GM18508 (cell line): ENCODE results near the gene SPECC1L.

Experiments used
- ATAC-seq: cut with Tn5 transposase; IDR thresholded peaks from one replicate; pipeline ENCODE4 v1.9.1; 2021; ENCODE audit warnings: moderate number of reproducible peaks; ENCODE audit not compliant: insufficient read depth, unreplicated experiment

Gene SPECC1L

DNA sequence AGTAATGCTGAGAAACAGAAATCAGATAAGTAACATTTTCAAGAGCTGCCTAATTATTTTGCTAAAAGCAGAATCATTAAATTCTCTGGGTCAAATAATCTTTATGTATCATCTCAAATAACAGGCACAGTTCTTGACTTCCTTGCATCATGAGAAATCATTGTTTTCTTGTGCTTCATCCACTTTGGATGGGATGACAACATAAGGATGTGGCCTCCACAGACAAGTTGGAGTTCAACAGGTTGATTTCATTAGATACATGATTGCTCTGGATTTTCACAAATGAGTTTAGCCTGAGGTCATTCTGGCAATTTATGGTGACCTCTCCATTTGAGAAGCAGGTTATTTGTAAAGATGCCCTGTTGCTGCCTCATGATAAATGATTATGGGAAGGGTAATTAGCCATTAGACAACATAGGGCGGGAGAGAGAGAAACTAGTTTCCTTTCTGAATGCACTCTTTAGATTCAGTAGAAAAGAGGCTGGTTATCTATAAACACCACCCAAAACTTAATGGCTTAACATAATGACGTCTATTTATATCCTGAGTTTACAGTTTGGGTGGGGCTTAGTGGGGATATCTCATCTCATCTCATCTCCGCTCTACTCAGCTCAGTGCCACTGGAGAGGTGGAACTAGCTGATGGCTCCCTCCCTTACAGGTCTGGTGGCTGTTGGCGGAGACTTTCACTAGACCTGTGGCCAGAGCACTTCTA is 121.7 kb downstream of the SPECC1L start:
- ATAC-seq: no peak

DNA sequence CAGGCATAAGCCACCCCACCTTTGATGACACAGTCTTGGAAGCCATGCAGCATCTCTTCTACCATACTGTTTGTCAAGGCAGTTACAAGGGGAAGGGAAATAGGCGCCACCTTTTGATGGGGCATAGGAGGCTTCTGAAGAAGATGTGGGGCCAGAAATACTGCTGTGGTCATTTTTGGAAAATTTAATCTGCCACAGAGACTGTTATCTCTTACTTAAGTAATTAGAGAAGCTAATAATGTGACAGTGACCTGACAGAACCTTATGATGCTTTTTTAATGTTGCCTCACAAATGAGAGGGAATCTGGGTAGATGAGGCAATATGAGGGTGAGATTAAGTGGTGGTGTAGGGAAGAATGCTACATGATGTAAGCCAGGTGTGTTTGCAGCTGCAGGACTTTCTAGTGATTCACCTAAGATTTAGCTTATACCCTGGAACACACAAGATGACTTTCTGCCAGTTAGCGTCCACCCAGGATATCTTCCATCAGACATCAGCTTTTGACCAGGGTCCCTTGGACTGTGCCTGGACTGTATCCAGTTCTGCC is 122.5 kb downstream of the SPECC1L start:
- no peak for ATAC-seq

DNA sequence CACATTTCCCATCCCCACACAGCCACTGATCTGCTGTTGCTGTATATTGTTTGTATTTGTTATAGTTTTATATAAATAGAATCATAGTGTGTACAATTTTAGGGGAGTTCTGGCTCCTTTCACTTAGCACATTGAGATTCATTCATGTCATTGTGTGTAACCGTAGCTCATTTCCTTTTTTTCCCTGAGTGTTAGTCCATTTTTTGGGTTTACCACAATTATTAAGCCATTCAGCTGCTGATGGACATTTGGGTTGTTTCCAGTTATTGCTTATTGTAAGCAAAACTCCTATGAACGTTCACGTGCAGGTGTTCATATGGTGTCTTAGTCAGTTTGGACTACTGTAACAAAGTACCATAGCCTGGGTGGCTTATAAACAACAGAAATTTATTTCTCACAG is 123.2 kb downstream of the SPECC1L start:
- no peak for ATAC-seq

DNA sequence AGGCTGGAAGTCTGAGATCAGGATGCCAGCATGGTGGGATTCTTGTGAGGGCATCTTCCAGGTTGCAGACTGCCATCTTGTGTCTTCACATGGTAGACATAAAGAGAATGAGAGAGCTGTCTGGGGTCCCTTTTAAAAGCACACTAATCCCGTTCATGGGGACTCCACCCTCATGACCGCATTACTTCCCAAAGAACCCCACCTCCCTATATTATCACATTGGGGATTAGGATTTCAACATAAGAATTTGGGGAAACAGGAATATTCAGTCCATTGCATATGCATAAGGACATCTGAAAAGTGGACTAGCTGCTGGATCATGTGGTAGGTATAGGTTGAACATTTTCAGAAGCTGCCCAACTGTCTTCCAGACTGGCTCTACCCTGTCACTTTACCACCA is 123.6 kb downstream of the SPECC1L start:
- ATAC-seq: no peak

DNA sequence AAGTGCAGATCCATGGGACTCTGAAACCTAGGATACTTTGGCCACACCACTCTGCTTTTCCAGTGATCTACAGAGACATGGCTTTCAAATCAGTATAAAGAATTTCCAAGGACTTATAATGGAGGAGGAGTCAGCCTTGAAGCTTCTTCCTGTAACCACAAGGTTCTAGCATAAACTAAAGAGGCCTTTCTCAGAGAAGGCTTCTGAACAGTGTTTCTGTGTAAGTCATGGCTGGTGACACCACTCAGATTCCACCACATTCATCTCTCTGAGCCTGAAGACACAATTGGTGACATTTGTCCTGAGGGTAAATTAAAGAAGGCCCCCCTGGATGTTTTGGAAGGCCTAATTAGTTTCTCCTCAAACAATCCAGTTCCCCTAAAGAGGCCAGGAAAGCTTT is 127.8 kb downstream of the SPECC1L start:
- ATAC-seq: no peak

DNA sequence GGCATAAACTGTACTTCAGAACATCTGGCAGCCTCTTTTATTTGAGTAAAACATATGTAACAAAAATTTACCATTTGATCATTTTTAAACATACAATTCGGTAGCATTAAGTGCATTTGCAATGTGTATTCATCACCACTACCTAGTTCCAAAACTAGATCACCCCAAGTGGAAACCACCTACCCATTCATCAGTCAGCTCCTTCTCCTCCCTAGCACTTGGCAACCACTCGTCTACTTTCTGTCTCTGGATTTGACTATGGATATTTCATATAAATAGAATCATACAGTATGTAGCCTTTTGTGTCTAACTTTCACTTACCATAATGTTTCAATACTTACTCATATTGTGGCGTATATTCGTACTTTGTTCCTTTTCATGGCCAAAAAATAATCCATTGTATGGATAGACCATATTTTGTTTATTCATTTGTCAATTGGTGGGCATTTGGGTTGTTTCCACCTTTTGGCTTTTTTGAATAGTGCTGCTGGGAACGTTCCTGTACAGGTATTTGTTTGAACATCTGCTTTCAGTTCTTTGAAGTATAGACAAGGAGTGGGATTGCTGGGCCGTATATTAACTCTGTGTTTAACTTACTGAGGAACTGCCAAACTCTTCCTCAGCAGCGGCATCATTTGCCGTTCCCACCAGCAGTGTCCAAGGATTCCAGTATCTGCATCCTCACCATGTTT is 129.5 kb downstream of the SPECC1L start:
- ATAC-seq: no peak

DNA sequence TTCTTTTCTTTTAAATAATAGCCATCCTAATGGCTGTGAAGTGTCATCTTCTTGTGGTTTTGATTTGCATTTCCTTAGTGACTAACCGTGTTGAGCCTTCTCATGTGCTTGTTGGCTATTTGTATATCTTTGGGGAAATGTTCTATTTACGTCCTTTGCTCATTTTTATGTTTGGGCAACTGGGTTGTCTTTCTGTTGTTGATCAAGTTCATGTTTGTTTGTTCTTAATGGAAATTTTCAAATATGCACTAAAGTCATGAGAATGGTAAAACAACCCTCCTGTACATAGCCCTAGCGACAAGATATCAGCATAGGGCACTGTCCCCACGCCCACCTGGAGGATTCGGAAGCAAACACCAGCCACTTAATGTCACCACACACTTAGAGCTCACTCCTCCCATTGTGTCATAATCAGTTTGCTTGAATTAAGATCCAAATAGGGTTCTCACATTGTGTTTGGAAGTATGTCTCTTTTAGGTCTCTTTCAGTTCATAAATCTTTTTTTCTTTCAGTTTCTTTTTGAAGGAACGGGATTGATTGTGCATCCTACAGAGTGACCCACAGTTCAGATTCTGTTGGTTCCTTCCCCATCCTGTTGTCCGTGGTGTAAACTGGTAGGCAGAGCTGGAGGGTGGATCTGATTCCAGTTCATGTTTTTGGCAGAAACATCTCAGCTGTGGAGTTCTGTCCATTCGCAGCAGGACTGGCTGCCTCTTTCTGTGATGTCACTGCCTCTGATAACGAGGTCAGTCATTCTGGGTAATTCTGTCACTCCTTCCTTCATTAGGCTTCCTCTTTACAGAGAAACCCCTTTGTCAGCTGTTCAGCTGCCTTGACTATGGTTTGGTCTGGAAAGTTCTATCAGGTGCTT is 130.3 kb downstream of the SPECC1L start:
- ATAC-seq: no peak

DNA sequence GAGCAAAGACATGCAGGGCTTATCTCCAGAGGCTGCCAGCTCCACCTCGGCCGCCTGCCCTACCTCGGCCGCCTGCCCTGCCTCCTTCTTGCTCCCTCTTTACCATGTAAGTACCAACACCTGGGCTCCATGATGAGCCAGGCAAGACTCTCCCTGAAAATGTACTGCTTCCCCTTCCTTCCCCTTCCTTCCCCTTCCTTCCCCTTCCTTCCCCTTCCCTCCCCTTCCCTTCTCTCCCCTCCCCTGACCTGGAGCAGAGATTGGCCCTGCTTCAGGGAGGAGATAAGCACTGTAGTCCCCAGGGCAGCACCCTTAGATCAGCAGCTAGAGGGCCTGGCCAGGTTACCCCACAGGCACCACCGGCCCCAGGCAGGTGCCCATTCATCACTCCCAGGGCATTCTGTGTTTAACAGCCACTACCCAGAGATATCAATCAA is 131.3 kb downstream of the SPECC1L start:
- ATAC-seq: no peak

DNA sequence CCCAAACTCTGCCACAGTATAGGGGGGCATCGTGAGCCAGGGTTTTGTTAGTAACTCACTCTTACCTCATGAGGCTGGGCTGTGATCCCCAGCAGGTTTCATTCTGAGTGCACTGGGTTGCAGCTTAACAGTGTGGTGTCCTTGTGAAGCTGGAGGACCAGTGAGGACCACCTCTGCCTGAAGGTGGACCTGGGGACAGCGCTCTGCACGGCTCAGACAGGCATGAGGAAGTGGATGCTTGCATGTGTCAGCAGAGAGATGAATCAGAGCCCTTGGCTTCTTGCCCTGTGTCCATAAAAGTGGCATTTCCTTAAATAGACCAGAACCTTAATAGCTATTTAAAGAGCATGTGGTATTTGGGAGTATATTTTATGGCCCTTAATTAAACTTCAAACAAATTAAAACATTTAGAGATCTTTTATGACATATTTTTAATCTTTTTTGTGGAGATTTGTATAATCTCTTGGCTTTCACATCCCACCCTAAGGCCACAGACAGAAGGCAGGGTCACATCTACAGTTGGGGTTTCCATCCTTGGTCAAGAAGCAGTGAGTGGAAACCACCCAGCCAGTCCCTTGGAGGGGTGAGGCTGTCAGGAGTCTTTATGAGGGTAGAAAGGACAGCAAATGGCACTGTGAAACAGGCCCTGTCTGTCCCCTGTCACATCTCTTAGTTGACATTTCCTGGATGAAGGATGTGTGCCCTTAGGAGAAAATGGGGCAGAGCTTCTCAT is 132.0 kb downstream of the SPECC1L start:
- no peak for ATAC-seq

DNA sequence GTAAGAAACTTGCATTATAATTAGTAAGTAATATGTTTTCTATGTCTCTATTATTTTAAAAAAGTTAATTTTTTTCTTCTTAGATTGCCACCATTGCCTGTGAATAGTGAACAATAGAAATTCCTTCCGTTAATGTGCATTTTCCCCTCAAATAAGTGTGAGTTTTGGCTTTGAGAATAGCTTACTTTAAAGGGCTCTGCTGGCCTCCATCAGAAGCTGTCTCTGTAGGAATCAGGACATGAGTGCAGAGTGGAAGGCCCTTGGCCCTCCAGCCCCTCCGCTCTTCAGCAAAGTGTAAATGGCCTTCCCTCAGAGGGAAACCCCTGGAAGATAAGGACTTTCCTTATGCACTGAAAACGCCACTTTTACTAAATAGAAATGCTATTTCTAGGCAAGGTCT is 132.7 kb downstream of the SPECC1L start:
- no peak for ATAC-seq

DNA sequence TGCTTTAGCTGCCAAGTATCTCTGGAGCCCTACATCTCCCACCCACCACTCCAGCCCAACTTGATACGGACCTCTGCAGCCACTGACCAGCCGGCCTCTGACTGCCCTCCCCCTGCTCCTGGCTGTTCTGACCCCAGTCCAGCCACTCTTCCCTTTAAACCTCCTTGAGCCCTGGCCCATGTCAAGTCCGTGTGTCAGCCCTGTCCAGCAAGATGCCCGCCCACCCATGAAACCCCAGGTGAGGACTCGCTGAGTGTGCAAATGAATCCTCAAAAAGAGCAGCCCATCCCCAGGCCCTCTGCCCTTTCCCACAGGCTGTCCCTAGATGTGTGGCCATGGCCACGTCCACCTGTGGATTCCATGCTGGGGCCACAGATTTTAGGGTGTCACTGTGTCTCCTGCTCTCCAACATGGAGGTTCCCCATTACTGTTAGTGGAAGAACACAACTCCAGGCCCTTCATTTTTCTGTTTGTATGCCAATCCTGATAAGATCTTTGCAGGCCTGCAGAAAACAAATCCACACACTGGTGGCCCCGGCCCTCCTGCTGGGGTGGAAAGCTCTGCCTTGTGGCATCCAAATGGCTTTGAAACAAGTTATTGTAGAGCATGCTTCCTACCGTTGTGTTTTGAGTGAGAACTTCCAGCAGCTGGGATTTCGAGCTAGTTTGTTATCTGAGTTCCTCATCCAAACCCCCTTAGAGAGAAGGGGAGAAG is 134.1 kb downstream of the SPECC1L start:
- ATAC-seq: no peak

DNA sequence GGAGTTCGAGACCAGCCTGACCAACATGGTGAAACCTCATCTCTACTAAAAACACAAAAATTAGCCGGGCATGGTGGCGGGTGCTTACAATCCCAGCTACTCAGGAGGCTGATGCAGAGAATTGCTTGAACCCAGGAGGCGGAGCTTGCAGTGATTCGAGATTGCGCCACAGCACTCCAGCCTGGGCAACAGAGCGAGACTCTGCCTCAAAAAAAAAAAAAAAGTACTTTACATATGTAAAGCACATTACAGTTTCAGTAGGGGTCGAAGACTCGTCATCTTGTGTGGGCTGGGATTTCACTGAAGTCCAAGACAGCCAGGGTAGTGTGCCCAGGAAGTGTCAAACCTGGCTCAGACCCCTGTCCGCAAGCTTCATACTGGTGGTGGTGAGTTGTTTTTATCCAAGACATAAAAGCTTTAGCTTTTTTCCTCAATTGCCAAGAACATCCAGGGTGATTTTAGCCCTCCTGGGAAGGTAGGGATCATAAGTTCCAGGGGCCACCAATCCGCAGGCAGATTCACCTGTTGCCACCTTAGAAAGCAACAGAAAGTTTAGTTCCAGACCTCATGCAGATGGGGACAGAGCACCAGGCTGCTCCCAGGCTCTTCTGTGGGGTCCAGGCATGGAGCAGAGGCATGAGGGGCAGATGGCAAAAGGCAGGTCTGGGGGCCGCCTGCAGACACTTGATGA is 135.1 kb downstream of the SPECC1L start:
- ATAC-seq: no peak

DNA sequence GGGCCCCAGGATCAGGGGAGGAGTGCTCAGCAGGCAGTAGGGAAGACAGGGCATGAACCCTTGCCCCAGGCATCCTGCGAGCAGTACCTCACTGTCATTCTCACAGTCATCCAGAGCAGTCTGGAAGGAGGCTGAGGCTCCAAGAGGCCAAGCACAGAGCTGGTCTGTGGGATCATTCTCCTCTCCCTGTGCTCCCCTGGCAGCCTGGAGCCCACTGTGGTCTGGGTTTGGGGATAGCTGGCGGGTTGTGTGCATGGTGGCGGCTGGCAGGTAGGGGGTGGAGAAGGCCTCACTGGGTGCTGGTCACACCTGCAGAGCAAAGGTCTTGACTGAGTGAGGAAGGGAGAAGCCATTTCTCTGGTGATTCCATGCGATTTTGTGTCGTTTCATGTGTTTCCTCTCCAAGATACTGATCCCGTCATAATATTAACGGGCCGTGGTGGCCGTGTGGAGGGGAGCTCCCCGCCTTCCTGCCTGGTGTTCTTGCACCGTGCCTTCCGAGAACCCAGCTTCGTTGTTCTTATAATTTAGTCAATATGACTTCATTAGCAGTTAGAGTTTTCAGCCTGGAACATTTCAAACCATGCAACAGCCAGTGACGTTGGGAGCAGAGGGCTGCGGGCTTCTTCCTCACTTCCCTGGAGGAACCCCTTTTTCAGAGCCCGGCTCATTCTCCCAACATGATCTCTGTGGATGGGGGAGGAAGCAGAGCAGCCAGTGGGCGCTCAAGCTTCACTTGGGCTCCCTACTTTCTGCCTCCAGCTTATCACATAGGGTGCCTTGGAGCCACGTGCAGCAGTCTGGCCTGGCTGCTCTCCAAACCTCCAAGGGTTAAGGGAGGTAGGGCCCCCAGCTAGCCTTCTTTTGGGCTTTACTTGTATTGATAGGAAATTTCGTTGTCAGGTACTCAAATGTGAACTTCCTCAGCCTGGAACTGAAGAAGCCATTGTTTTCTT is 136.0 kb downstream of the SPECC1L start:
- no peak for ATAC-seq

DNA sequence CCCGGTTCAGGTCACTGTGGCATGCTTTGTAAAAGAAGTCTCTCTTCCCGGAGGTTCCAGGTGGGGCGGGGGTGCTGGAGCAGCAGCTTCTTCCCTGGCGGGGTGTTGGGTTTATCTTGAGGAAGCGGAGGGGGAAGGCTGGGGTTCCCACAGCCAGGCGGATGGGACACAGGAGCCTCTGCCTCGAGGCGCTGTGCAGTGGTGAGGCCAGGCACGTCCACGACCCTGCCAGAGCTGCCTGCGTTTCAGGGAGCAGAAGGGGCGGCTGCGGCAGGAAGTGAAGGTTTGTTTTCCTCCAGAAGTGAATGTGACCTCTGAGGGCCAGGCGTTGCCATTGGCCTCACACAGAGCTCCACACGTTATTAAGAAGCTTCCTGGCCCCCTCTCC is 136.6 kb downstream of the SPECC1L start:
- no peak for ATAC-seq

DNA sequence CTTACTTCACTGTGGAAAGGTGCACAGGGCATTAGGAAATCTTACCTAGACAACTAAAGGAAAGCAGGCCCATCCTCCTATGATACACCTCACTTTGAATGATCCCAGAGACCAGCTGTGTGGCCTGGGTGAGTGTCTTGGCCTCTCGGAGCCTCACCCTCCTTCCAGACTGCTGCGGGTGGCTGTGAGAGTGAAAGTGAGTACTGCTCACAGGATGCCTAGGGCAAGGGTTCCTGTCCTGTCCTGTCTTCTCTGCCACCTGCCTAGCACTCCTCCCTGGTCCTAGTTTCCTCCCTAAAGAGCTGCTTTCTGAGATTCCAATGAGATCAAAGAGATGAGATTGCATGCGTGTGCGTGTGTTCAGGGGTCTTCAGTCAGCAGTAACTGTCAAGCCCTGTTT is 137.3 kb downstream of the SPECC1L start:
- ATAC-seq: no peak

DNA sequence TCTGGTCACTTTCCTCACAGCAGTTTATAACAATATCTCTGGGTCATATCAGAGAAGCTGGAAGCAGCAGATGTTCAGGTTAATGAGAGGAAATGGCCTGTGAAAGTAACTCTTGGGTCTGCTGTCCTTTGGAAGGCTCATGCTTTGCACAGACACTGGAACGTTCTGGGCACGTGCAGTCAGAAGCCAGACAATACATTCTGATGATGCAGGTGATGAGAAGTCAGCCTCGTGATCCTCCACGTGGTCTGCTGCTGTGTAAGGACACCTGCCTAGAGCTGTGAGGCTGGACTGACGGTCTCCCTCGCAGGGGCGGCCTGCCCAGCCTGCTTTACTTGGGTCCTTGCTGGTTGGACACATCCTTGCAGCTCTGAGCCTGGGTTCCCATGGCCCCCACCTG is 138.0 kb downstream of the SPECC1L start:
- ATAC-seq: no peak

DNA sequence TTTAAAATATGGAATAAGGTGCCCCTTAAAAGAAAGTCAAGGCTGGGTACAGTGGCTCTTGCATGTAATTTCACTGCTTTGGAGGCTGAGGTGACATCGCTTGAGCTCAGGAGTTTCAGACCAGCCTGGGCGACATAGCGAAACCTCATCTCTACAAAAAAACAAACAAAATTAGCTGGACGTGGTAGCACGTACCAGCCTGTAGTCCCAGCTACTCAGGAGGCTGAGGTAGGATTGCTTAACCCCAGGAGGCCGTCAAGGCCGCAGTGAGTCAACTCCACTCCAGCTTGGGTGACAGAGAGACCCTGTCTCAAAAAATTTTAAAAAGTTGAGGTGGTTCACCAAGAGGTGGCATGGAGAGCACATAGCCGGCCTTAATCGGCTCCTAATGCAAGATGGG is 139.1 kb downstream of the SPECC1L start:
- ATAC-seq: no peak
